HG02885 (cell line): ENCODE results near the gene CKMT2.

Source experiments
- ATAC-seq: cut with Tn5 transposase; IDR thresholded peaks from one replicate; pipeline ENCODE4 v1.9.1; 2021; ENCODE audit warnings: mild to moderate bottlenecking; ENCODE audit not compliant: unreplicated experiment, poor library complexity

CKMT2 gene

DNA sequence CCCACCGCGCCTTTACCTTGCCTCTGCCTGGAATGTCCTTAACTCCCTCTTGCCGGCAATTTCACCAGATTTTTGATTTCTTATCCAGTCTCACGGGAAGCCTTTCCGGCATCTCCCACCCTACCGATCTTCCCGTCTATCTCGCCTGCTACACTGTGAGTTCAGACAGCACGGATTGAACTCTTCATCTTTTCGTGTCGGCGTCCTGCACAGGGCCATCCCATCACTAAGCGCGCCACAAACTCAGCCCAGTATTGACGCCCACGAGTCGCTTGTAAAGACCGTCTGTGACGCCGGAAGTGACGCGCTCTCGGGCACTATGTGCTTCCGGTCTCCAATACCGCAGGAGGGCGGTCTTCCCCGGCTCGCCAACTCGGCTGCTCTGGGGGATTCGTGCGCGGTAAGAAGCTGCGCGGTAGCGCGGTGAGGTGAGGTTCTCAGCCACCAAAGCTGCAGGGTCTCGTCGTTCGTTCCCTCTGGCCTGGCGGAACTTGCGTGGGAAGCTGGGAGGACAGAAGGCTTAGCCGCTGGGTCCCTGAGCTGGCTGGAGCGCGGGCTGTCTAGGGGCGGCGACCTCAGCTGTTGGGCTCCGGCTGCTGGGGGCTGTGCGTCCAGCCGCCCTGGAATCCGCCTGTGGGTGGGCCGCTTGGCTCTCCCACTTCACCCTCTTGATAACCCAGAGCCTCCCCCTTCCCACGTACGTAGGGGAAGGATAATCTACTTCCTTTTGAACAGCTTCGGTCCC, 68.3 kb downstream of the CKMT2 start, which contains the start of gene ZCCHC9:
ZCCHC9 (plus strand) TSS at position 317 of the 745 bp plus-strand sequence. CDS start 3,171 bp downstream, outside the sequence.
- ATAC-seq: peak; percentile 97

DNA sequence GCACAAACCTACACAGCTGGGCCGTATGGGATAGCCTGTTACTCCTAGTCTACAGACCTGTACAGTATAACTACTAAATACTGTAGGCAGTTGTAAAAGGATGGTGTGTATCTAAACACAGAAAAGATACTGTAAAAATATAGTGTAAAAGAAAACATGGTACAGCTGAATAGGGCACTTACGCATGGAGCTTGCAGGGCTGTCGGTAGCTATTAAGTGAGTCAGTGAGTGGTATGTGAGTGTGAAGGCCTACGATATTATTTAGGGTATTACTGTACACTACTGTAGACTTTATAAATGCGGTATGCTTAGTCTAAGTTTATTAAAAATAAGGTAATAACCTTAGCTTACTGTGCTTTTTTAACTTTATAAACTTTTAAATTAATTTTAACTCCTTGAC, 69.5 kb downstream of the CKMT2 start:
- no peak for ATAC-seq

DNA sequence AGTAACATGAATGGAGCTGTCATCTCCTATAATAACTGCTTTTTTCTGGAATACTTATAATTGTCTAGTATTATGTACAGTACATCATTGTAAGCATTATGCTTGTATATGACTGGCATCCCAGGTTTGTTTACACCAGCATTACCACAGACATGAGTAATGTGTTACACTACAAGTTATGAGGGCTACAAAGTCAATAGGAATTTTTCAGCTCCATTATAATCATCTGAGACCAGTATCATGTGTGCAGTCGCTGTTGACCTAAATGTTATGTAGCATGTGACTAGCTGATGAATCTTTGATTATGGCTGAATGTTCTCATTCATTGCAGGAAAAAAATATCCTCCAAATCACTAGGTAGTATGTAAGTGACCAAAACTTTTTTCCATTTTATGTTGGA, 70.4 kb downstream of the CKMT2 start:
- ATAC-seq: no peak

DNA sequence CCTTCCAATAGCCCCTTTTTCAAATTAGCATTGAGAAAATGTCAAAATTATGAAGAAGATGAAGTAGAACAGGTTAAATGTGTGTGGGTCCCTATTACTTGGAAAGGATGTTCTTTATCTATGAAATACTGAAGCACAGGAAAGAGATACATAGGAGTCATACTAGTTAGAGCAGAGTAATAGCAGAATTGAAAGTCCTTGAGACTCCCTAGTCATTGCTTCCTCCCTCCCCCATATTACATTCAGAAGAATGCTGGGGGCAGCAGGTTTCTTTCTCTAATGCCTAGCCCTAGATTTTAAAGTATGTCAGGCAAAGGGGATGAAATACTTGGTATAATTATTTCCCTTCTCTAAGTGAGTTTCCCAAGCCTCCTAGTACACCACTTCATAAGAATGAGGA, 72.7 kb downstream of the CKMT2 start:
- no peak for ATAC-seq

DNA sequence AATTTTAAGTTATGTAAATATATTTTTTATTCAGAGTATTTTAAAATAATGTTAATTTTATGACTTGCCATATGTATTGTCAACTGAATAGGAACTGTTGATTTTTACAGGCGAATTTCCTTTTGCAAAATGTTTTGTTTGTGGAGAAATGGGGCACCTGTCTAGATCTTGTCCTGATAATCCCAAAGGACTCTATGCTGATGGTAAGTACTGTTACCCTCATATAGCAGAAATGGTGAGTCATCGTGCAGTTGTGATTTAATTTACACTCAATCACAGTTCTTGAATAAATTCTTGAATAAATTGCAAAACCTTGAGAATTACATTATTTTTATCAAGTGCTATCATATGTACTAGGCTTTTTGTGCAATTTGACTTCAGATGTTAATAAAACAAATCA, 75.7 kb downstream of the CKMT2 start:
- no peak for ATAC-seq

DNA sequence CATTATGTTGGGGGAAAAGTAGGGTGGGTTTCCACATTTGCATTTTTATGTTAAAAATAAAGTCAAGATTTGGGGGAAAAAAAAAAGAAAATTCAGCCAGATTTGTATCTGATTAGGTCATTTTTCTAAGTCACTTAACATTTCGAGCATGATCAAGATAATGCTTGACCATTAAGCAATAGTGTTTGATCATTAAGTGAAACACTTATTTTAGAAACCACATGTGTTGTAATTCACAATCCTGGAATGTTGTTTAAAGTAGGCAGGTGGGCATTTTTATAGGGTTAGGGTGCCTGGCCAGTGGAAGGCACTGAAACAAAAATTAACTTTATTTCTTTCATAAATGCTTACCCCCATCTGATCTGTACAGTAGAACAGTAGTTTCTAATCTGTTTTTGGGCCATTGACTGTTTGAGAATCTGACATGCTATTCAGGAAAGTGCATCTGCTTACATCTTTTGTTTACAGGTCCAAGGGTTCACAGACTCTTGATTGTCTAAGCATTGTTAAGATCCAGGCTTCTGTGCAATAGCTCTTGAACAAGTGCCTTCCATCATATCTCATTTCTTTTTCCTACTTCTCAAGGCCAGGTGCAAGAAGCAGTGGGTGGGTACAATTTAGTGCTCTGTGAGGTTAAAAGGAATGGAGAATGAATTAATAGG, 77.4 kb downstream of the CKMT2 start:
- ATAC-seq: no peak

DNA sequence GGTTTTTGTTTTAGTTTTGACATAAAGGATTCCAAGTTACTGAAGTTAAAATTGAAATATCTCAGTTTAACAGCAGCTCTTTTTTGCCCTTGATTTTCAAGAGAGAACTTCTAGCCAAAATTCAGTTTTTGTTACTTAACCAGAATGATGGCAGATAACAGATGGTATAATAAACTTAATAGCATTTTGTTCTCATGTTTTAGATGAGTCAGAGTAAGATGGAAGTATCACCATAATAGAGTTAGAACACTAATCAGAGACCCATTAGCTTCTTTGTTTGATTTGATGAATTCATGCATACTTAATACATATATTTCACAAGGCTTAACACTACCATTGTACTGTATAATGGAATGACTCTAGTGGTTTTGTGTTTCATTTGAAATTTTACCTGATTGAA, 80.2 kb downstream of the CKMT2 start:
- no peak for ATAC-seq

DNA sequence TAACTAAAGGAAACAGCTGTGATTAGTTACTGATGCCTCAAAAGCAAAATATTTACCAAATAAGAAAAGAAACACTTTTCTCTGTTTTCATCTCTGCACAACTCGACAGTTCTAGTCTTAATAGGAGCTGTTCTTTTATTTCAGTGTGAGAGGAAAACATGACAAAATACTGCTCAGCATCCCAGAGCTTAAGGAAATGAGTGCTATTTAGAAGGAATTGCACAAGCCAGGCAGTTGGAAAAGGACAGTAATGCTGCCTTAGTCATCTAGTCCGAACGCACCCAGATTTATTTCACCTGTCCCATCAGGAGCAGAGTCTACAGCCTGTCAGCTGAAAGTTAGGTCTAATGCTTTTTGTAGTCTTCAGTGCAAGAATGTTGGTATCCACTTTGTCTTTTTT, 80.6 kb downstream of the CKMT2 start:
- no peak for ATAC-seq

DNA sequence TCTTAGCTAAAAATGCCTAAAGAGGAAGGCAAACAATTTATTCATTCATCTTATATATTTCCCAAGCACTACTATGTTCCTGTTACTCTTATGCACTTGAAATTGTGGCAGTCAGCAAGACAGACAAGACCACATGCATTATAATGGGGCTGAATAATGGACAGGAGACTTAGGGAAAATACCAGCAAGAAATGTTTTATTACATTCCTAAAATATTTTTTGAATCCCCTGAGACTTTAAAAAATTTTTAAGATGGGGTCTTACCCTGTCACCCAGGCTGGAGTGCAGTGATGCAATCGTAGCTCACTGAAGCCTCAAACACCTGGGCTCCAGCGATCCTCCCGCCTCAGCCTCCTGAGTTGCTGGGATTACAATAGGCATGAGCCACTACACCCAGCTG, 81.5 kb downstream of the CKMT2 start:
- ATAC-seq: no peak

DNA sequence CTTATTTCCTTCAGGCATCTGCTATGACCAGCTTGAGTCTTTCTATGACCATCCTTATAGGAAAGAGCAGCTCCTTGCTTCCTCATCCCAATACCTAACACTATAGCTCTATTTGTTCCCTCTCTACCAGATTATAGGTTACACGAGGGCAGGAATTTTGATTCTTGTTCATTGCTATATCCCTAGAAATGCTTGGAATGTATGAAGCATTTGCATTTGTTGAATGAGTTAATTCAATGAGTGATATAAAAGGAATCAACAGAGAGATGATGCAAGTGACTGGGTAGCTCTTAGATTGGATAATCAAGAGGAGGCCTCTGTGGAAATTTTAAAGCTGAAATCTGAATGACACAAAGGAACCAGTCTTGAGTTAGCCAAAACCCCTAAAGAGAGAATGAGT, 82.2 kb downstream of the CKMT2 start:
- no peak for ATAC-seq

DNA sequence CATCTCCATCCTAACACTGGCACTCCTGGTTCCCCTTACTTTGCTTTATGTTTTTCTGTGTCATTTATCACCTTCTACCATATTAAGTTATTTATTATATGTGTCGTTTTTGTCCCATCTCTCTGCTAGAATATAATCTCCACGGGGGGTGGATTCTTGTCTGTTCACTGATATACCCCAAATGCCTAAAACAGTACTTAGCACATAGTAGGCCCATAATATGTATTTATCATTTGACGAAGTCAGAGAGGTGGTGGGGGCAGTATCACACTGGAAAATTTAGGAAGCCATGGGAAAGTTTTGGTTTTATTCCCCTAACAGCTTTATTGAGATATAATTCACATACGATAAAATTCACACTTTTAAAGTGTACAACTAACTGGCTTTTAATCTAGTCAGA, 82.7 kb downstream of the CKMT2 start:
- no peak for ATAC-seq
